Measurements from ENCODE around the gene PEX14. TPM values are rescaled to one million over a fixed set of nuclear protein-coding genes. Genes with fewer than 3 reads are reported as not detected.
A peak's percentile ranks its signal among the peaks of the same experiment; 100 is the strongest.

PEX14 gene
- total RNA-seq, 6 experiments from 2014 or later, result 10.5 to 26.5 (median 16.5) TPM

DNA sequence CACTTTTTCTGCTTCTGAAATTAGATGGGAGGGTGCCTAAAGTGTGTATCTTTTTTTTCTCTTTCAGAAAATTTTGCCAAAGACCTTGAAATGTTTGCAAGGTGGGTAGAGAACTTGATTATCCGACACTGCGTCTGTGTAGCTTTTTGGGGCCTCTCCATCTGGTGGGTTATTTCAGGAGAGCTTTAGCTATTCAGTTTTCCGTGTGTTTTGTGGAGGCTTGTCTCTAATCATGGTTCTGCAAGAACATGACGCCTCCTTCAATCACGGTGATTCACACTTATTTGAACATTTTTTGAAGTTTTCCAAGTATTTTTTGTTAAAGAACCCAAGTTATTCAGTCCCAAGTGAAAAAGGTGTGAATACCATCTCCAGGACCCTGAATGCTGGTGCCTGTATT lies 40.2 kb upstream of the PEX14 start:
- 97% methylated on average over 4 of the region's 5 CpGs for WGBS (ENCODE audit: insufficient coverage, low coverage, low lambda C conversion rate, missing lambda C conversion rate)
- H3K36me3 ChIP-seq, result no peaks in the 10 kb centered on the region
- no peak for DNase-seq
- no peaks in the 10 kb centered on the region for H3K9me3 ChIP-seq
- H3K27ac ChIP-seq, result no peak overlapping the region
- no peak for ATAC-seq
- H3K27me3 ChIP-seq, result no peaks in the 10 kb centered on the region
- intact Hi-C loops (cut with DNase I), result loop anchor here (5.0 kb wide), 2 partner anchors 58 to 63 kb away; no protein-coding TSS in a partner anchor
- TF ChIP-seq, protein P1, sequence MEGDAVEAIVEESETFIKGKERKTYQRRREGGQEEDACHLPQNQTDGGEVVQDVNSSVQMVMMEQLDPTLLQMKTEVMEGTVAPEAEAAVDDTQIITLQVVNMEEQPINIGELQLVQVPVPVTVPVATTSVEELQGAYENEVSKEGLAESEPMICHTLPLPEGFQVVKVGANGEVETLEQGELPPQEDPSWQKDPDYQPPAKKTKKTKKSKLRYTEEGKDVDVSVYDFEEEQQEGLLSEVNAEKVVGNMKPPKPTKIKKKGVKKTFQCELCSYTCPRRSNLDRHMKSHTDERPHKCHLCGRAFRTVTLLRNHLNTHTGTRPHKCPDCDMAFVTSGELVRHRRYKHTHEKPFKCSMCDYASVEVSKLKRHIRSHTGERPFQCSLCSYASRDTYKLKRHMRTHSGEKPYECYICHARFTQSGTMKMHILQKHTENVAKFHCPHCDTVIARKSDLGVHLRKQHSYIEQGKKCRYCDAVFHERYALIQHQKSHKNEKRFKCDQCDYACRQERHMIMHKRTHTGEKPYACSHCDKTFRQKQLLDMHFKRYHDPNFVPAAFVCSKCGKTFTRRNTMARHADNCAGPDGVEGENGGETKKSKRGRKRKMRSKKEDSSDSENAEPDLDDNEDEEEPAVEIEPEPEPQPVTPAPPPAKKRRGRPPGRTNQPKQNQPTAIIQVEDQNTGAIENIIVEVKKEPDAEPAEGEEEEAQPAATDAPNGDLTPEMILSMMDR (IDR thresholded peaks at IDR 0.05), result no peak
- no peak for TF ChIP-seq POLR2A (IDR thresholded peaks at IDR 0.05)
- no peak overlapping the region for H3K4me3 ChIP-seq
- peaks cover 0 to 7% (median 0%) of the 10 kb centered on the region in 4 donors for H3K4me1 ChIP-seq

- Histone ChIP-seq H3K4me3 (no peak overlapping the region), H3K36me3 (no peaks in the 10 kb centered on the region), H3K4me1 (no peaks in the 10 kb centered on the region), H3K9me3 (no peaks in the 10 kb centered on the region), H3K27me3 (no peaks in the 10 kb centered on the region), H3K27ac (no peak overlapping the region)
- TF ChIP-seq, protein P1 (IDR thresholded peaks at IDR 0.05), result no peak
- no peak for TF ChIP-seq POLR2A (IDR thresholded peaks at IDR 0.05)
- peak in 1 of 3 donors; percentile 1 for DNase-seq
- no peak for ATAC-seq
- intact Hi-C loops (cut with DNase I), result no loop called here
- WGBS (ENCODE audit: insufficient coverage, low coverage, low lambda C conversion rate, missing lambda C conversion rate), result 88% methylated on average over 1 of the region's 1 CpG
Measured at GRCh38 chr1:10437052-10437451, 37.7 kb upstream of the PEX14 start.

- H3K4me3 ChIP-seq, result no peak overlapping the region
- DNase-seq, result peak in 1 of 3 donors; percentile 2
- no peaks in the 10 kb centered on the region for H3K36me3 ChIP-seq
- no peak overlapping the region for H3K27ac ChIP-seq
- H3K27me3 ChIP-seq, result no peaks in the 10 kb centered on the region
- H3K4me1 ChIP-seq, result no peaks in the 10 kb centered on the region
- WGBS (ENCODE audit: insufficient coverage, low coverage, low lambda C conversion rate, missing lambda C conversion rate), result 56% methylated on average over 7 of the region's 7 CpGs
- H3K9me3 ChIP-seq, result no peaks in the 10 kb centered on the region
- no peak for TF ChIP-seq POLR2A (IDR thresholded peaks at IDR 0.05)
- TF ChIP-seq, protein P1 (IDR thresholded peaks at IDR 0.05), result no peak
- no peak for ATAC-seq
- intact Hi-C loops (cut with DNase I), result no loop called here
Measured at GRCh38 chr1:10438677-10439163, 36.0 kb upstream of the PEX14 start.

GRCh38 chr1:10440305-10440704 lies 34.4 kb upstream of the PEX14 start:
- TF ChIP-seq, protein P1 (IDR thresholded peaks at IDR 0.05), result no peak
- no peak for TF ChIP-seq POLR2A (IDR thresholded peaks at IDR 0.05)
- no peaks in the 10 kb centered on the region for H3K4me1 ChIP-seq
- H3K27me3 ChIP-seq, result no peaks in the 10 kb centered on the region
- no peak overlapping the region for H3K4me3 ChIP-seq
- DNase-seq, result no peak
- no peak for ATAC-seq
- no peak overlapping the region for H3K27ac ChIP-seq
- intact Hi-C loops (cut with DNase I), result no loop called here
- 97% methylated on average over 2 of the region's 2 CpGs for WGBS (ENCODE audit: insufficient coverage, low coverage, low lambda C conversion rate, missing lambda C conversion rate)
- H3K9me3 ChIP-seq, result no peaks in the 10 kb centered on the region
- H3K36me3 ChIP-seq, result no peaks in the 10 kb centered on the region

GRCh38 chr1:10440794-10441193 lies 34.0 kb upstream of the PEX14 start:
- intact Hi-C loops (cut with DNase I), result no loop called here

More at GRCh38 chr1:10440794-10441193, 34.0 kb upstream of the PEX14 start:
- Histone ChIP-seq H3K27me3 (no peaks in the 10 kb centered on the region), H3K27ac (no peak overlapping the region), H3K4me3 (no peak overlapping the region), H3K36me3 (no peaks in the 10 kb centered on the region), H3K4me1 (no peaks in the 10 kb centered on the region), H3K9me3 (no peaks in the 10 kb centered on the region)
- ATAC-seq, result no peak
- TF ChIP-seq POLR2A (IDR thresholded peaks at IDR 0.05), result no peak
- TF ChIP-seq, protein P1 (IDR thresholded peaks at IDR 0.05), result no peak
- WGBS (ENCODE audit: insufficient coverage, low coverage, low lambda C conversion rate, missing lambda C conversion rate), result 92% methylated on average over 3 of the region's 5 CpGs
- DNase-seq, result peak in 1 of 3 donors; percentile 7
